AG09309 (cell line): Measurements from ENCODE around the gene HYDIN.

Experiments used
- DNase-seq: peaks from one replicate; pipeline ENCODE4 v3.0.0-alpha.2; 2010; ENCODE audit warnings: low read depth
- H3K4me3 ChIP-seq: 2 replicates; pipeline ENCODE4 v1.5.1; 2011; ENCODE audit warnings: mild to moderate bottlenecking, low read depth, low read length, moderate library complexity; ENCODE audit not compliant: control insufficient read depth
- TF ChIP-seq, protein P1 (sequence below): IDR thresholded peaks from 2 replicates; pipeline ENCODE4 v1.5.1; 2011; ENCODE audit warnings: mild to moderate bottlenecking, low read depth, low read length, inconsistent platforms; ENCODE audit not compliant: insufficient read depth, control insufficient read depth; ENCODE audit errors: missing control alignments

Gene HYDIN

DNA sequence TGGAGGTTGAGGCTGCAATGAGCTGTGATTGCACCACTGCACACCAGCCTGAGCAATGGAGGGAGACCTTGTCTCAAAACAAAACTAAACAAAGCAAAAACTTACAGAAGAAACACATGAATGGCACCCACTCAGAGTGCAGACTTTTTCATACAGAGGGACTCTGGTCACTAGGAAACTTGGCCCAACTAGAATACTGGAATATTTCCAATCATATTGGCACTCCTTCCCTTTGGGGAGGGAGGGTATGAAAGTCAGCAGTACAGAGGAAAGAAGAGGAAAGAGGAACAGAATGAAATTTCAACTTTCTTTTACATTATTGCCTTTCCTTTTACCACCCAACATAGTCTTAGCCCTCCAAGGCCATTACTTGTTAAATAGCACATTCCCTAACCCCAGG lies 30.5 kb upstream of the HYDIN start:
- no peak overlapping the region for H3K4me3 ChIP-seq
- DNase-seq = no peak
- TF ChIP-seq, protein P1, sequence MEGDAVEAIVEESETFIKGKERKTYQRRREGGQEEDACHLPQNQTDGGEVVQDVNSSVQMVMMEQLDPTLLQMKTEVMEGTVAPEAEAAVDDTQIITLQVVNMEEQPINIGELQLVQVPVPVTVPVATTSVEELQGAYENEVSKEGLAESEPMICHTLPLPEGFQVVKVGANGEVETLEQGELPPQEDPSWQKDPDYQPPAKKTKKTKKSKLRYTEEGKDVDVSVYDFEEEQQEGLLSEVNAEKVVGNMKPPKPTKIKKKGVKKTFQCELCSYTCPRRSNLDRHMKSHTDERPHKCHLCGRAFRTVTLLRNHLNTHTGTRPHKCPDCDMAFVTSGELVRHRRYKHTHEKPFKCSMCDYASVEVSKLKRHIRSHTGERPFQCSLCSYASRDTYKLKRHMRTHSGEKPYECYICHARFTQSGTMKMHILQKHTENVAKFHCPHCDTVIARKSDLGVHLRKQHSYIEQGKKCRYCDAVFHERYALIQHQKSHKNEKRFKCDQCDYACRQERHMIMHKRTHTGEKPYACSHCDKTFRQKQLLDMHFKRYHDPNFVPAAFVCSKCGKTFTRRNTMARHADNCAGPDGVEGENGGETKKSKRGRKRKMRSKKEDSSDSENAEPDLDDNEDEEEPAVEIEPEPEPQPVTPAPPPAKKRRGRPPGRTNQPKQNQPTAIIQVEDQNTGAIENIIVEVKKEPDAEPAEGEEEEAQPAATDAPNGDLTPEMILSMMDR = no peak

DNA sequence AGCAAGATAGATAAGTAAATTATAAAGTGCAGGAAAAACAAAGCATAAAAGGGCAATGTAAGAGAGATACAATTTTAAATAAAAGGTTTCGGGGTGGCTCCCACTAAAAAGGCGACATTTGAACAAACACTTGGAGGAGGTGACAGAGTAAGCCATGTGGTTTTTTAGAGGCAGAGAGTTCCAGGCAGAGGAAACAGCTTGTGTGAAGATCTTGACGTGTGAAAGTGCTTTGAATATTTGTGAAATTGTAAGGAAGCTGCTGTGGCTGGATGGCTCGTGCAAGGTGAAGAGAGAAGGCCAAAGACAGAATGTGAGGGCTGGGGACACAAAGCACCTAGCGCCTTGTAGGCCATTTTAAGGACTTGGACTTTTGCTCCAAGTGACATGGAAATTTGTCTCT lies 28.6 kb upstream of the HYDIN start:
- H3K4me3 ChIP-seq = no peak overlapping the region
- TF ChIP-seq, protein P1 = no peak
- no peak for DNase-seq

DNA sequence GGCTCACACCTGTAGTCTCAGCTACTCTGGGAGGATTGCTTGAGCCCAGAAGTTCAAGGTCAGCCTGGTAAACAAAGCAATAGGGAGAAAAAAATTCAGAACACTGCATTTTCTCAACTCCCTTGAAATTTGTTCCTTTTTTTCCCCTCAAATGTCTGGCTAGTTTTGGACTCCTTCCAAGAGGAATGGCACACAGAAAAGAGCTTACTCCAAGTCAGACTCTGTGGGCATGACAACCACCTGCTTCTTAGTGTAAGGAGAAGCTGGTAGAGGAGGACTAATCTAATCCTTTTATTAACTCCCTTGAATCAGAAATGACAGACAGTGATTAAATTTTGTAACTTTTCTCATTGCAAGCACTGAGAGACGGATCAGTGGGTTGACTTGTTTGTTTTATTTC lies 27.9 kb upstream of the HYDIN start:
- TF ChIP-seq, protein P1 = no peak
- no peak for DNase-seq
- no peak overlapping the region for H3K4me3 ChIP-seq

DNA sequence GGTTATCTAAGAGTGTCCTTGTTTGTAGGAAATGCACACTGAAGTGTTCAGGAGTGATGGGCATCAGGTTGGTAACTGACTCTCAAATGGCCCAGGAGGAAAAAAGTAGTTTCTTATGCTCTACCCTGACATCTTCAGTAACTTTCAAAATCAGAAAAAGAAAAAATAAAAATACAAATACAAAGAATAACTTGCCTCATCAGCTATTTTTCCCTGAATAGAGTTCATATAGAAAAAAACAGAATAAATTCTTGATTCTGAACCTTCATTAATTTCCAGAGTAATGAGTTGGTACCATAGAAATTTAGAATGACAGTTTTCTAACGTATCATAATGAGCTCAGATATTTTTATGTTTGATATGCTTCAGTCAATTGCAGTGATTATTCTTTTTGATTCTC lies 27.2 kb upstream of the HYDIN start:
- no peak for DNase-seq
- no peak overlapping the region for H3K4me3 ChIP-seq
- TF ChIP-seq, protein P1 = no peak

DNA sequence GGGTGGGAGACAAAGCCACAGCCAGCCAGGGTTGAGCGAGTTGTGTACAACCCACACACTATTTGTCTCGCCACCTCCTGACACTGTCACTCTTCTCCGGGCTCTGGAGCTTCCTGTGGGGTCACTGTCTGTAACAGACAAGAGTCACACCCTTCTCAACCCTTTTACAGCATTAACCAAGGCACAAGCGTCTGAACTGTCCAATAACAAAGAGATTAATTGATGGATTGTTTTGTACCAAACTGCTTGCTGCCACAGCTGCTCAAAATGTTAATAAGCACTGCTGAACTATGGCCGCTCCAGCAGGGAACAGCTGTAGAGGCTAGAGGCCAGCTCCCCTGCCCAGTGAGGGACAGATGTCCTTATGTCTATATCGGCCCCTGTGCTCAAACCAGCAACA lies 25.2 kb upstream of the HYDIN start:
- TF ChIP-seq, protein P1 = no peak
- H3K4me3 ChIP-seq = no peak overlapping the region
- no peak for DNase-seq

DNA sequence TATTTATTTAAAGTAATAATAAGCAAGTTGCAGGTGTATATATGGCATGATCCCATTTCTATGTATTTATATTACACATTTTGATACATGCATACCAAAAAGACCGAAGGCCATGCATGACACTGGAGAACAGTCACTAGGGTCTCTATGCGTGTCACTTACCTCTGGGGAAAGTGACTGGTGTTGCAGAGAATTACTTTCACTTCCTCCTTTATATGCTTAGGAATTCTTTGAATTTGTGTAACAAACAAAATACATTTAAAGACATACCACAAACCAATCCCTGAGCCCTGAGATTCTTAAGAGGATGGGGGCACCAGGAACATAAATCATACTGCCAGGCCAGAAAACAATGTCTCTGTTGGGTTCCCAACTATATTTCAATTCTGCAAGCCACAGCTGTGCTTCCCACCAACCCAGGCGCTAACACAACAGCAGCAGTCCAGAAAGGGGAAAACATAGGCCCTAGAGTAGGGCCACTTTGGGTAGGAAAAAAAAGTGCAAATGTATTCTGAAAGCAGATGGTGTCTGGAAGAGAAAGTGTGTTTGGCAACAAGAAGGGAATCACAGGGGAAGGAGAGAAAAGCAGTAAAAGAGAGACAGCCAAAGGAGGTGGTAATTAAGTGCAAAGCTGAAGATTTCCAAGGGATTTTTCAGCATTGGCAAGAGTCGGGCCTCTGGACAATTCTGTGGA lies 24.5 kb upstream of the HYDIN start:
- no peak overlapping the region for H3K4me3 ChIP-seq
- DNase-seq = no peak
- TF ChIP-seq, protein P1 = no peak
